ENCODE measurements around the gene DAAM1.

DAAM1 gene

DNA sequence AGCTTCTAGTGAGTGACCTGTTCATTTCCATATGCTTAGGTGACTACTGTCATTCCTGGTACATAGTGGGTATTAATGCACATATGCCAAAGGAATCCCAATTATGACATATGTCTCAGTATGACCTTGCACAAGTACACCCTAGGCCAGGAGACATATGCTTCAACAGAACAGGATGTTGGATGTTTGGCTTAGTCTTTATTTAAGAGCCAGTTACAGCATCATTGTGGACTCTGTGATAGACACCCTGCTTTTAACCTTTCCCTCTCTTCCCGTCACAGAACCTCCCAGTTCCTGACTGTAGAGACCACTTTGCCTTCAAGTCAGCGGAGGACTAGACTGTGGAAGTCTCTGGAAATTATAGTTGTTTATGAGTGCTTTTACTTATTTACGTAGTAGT is 72.9 kb downstream of the DAAM1 start:
- DNase-seq: no peak

DNA sequence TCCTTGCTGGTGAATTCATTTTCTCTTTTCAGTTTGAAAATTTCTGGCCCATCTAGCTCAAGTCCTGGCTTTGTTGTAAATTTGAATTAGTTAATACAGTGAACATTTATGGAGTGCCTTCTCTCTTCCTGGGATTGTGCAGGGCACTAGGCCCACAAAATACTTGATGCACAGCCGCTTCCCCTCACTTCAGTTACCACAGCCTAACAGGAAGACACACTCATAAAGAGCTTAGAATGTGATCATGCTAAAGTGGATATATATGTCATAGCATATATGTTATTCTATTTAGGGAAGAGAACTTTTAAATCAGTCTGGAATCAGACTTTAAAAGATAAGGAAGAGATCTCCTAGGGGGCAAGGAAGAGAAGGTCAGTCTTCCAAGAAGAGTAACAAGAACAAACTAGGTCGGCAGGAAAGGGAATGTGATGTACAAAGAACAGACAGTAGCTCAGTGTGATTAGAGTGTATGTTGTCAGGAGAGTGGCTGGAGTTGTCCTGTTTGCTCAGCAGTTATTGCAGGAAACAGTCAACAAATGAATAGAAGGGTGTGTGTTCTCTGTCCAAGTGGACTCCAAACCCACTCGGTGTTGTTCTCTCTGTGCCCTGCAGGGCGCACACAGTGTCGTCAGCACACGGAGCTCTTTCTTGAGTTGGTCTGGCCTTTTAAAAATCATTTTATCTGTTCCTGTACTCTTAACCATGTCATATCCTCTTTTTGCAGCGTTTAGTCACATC is 74.4 kb downstream of the DAAM1 start:
- DNase-seq: no peak

DNA sequence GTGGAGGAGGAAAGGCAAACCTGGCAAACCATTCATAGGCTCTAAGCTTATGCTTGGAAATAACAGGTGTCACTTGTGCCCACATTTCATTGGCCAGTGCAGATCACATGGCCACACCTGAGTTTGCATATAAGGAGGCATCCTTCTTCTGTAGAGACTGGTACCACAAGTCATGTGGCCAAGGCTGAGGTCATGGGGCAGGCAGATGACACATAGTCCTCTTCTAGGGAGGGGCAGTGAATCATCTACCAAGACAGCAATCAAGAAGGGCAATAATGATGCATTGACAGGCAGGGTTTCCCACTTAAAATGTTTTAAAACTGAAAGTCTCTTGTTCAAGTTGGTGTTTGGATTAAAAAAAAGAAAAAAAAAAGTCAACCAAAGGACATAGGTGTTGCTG is 77.3 kb downstream of the DAAM1 start:
- no peak for DNase-seq

- DNase-seq: no peak
These were observed 78.6 kb downstream of the DAAM1 start for GRCh38 chr14:59267046-59267445.

GRCh38 chr14:59268011-59268410 is 79.5 kb downstream of the DAAM1 start:
- no peak for DNase-seq

- DNase-seq: no peak
These were observed 80.4 kb downstream of the DAAM1 start for GRCh38 chr14:59268858-59269257.

- no peak for DNase-seq
These were observed 81.0 kb downstream of the DAAM1 start for GRCh38 chr14:59269466-59269865.

DNA sequence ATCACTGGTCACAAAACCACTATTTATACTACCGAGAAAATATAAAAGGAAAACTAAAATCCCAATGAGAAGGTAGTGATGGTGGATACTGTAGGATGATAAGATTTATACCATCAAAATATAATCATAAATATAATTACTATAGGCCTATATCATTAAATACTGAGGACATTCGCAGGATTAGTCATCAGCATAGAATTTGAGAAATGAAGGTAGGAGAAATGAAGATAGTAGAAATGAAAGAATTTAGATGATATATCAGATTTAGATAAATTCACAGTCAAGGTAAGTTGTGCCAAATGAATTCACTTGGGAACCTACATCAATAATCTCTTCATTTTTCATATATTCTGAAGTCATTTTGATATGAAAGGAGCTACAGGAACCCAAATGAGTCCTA is 82.8 kb downstream of the DAAM1 start:
- no peak for DNase-seq

DNA sequence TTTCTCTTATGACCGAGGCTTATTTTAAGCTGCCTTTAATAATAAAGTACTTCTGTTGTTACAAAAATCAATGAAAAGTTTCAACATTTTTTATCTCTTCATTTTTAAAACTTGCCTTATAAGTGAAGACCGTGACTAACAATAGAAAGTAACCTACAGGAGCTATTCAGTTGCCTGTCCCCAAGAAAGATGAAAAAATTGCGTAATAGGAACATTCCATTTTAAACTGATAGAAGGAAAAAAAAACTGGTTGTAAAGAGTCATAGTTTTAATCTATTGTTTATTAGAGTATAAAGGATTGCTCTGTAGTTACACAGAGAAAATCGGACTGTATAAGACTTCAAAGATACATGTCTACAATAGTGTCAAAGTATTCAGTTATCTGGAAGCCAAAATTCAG is 83.3 kb downstream of the DAAM1 start:
- no peak for DNase-seq

DNA sequence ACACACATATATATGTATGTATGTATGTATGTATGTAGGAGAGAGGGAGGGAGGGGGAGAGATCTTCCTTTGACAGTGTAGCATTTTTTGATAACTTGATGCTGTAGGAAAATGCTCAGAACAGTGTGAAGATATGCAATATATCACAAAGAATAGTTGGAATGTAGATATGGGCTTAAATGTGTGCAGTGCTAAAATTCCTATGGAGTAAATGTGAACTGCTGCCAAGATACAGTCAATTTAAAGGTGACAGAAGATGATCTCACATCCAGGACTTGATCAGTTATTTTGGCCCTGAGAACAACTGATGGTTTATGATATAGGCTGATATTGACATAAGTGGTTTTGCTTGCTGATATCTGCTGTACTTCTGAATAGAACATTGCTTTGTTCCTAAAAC is 84.2 kb downstream of the DAAM1 start:
- DNase-seq: no peak

GRCh38 chr14:59273737-59274136 is 85.3 kb downstream of the DAAM1 start:
- no peak for DNase-seq

DNA sequence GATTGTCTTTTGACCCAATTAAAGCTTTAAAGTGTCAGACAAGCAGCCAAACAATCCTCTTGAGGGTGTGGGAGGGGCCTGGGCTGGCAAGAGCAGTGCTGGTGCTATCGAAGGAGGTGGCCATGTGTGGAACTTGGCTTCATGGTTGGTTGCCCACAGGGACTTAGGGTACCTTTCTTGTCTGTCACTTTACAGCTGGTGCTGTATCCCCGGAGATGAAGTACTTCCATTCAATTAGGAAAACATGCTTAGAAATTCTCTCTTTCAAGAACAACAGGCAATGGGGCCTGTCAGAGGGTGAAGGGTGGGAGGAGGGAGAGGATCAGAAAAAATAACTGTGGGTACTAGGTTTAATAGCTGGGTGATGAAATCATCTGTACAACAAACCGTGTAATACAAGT is 86.5 kb downstream of the DAAM1 start:
- DNase-seq: no peak

GRCh38 chr14:59275668-59276067 is 87.2 kb downstream of the DAAM1 start:
- DNase-seq: peak; percentile 48 to 92

- no peak for DNase-seq
These were observed 87.8 kb downstream of the DAAM1 start for GRCh38 chr14:59276235-59276634.

GRCh38 chr14:59277659-59278058 is 89.2 kb downstream of the DAAM1 start:
- peak in 1 of 2 experiments; percentile 39 for DNase-seq

DNA sequence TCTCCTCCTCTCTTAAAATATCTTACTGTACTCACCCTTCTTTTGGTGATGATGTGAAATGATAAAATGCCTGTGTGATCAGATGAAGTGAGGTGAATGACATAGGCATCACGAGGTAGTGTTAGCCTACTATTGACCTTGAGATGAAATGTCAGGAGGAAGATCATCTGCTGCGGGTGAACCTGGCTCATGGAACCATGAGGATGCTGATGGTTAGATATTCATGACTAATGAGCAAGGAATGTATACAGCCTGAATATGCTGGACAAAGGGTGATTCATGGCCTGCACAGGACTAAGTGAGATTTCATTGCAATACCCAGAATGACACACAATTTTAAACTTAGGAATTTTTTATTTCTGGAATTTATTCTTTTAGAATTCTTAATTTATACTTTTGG is 89.6 kb downstream of the DAAM1 start:
- peak; percentile 71 to 90 for DNase-seq

GRCh38 chr14:59280961-59281360 is 92.5 kb downstream of the DAAM1 start:
- no peak for DNase-seq

DNA sequence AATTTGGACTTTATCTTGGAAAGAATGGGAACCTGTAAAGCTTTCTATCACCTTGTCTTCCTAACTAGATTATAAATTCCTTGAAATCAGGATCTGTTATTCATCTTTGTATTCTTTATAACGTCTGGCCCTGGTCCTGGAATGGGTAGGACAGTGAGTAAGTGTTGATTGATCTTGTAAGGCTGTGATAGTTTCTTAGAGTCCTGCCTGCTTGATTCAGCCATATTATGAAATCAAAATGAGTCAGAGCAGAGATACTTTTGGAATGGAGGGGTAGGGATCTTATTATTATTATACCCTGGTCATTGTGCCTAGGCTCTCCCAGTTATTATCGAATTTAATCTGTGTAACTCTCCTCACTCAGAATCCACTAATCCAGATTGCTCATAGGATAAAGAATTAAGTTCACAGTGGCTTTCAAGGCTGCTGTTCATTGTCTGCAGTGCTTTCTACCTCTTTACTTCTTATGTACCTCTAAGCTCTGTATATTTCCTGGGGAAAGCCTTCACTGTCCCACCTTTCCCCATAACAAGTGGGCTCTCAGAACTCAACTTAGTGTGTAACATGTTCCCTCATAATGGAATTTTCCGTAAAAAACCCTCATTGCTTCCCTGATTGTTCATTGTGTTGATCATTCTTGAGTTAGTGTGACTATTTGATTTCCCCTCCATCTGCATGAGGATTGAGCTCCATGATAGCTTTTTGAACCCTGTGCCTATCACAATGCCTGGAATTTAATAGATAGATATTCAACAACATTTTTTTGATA is 93.3 kb downstream of the DAAM1 start:
- peak in 1 of 2 experiments; percentile 55 for DNase-seq

GRCh38 chr14:59282378-59282765 is 93.9 kb downstream of the DAAM1 start:
- peak in 1 of 2 experiments; percentile 56 for DNase-seq

DNA sequence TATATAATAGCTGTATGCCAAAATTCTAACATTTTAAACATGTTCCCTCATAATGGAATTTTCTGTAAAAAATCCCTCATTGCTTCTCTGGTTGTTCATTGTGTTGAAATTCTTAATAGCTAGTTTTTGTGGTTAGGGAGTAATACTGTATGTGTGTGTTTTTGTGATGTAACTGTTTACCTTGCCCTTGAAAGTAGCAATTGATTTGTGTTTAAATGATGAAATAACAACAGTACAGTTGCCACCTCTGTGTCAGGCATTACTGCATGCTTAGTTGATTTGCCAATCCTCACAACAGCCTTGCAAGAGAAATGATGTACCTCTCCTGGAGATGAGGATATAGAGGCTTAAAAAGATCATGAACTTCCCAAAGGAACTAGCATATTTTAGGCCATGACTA is 94.9 kb downstream of the DAAM1 start:
- no peak for DNase-seq

- no peak for DNase-seq
These were observed 95.6 kb downstream of the DAAM1 start for GRCh38 chr14:59284059-59284458.

DNA sequence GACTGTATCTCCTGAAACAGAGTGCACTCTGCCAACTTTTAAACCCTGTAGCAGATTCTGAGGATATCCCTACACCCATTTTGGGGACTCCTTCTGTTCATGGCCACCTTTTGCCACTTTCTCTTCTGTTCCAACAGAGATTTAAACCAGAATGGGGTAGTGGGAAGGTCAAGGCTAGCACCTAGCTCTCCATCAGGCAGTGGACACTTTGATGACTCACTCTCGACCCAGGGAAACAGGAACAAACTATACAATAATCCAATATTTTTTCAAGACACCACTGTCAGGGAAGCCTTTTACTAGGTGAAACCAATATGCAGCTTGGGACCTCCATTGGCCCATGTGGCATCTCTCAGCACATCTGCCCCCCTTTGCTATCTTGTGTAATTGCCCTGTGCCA is 103.6 kb downstream of the DAAM1 start:
- DNase-seq: no peak

GRCh38 chr14:59292921-59293534 is 104.6 kb downstream of the DAAM1 start:
- DNase-seq: no peak
